Activated CD4-positive, alpha-beta memory T cell treated with anti-CD3 and anti-CD28 coated beads for 36 hours (primary cell): Measurements from ENCODE around the gene LRMDA. TPM values are rescaled to one million over a fixed set of nuclear protein-coding genes. Genes with fewer than 3 reads are reported as not detected.
"Not testable (repeated sequence)": the region's sequence is repeated elsewhere in the genome, so short reads cannot be mapped to it uniquely, and the experiment has no call there.

Source experiments
- CTCF ChIA-PET: fragments of 350-600 bp; sonication (Branson Sonifier 250); formaldehyde crosslinking; loops from one replicate; lab custom pipeline; 2021; ENCODE audit warnings: antibody characterized with exemption, inconsistent platforms; lab: Charles Lee
- POLR2A ChIA-PET: fragments of 350-600 bp; sonication (Branson Sonifier 250); formaldehyde crosslinking; loops from one replicate; lab custom pipeline; 2021; ENCODE audit warnings: antibody characterized with exemption; lab: Charles Lee
- DNase-seq: peaks from one replicate; pipeline ENCODE4 v3.0.0-alpha.2; 2020
- H3K27ac Mint-ChIP-seq: one replicate; pipeline ENCODE4 v1.8.0; 2021; ENCODE audit warnings: mixed read lengths
- H3K27me3 Mint-ChIP-seq: one replicate; pipeline ENCODE4 v1.8.0; 2021; ENCODE audit warnings: mixed read lengths
- H3K36me3 Mint-ChIP-seq: one replicate; pipeline ENCODE4 v1.8.0; 2021; ENCODE audit warnings: mixed read lengths
- H3K4me1 Mint-ChIP-seq: one replicate; pipeline ENCODE4 v1.8.0; 2021; ENCODE audit warnings: low read depth, mixed read lengths
- H3K4me3 Mint-ChIP-seq: one replicate; pipeline ENCODE4 v1.8.0; 2021; ENCODE audit warnings: mild to moderate bottlenecking, mixed read lengths
- H3K9me3 Mint-ChIP-seq: one replicate; pipeline ENCODE4 v1.8.0; 2021; ENCODE audit warnings: mixed read lengths
- intact Hi-C: fragments of 100-400 bp; cut with micrococcal nuclease; formaldehyde crosslinking; loops from one replicate; pipeline ENCODE4 v1.15.1; 2023
- microRNA-seq: library from miRNA; unstranded; fragments of <30 nt; microRNA quantifications from one replicate; pipeline ENCODE4 v1.2.0, GENCODE V29; 2022; ENCODE audit warnings: borderline number of aligned reads, borderline microRNAs expressed, borderline replicate concordance
- total RNA-seq, 2 experiments: library from RNA; stranded (reverse); gene quantifications; one replicate each; pipeline ENCODE4 v1.2.3, GENCODE V29; 2021

Gene LRMDA
- total RNA-seq, 2 experiments from 2014 or later, result not detected

- Mint-ChIP-seq H3K36me3 (no peaks in the 10 kb centered on the region), H3K9me3 (peaks cover 9% of the 10 kb centered on the region), H3K4me1 (no peaks in the 10 kb centered on the region), H3K4me3 (no peak overlapping the region), H3K27ac (no peak overlapping the region), H3K27me3 (no peaks in the 10 kb centered on the region)
- CTCF ChIA-PET, result no interaction called here
- intact Hi-C loops, result no loop called here
- POLR2A ChIA-PET, result no interaction called here
- DNase-seq, result no peak
These were observed 1140.6 kb downstream of the LRMDA start for GRCh38 chr10:76572021-76572420.

- POLR2A ChIA-PET, result no interaction called here
- intact Hi-C loops, result no loop called here
- DNase-seq, result no peak
- no peak overlapping the region for H3K4me3 Mint-ChIP-seq
- no peaks in the 10 kb centered on the region for H3K36me3 Mint-ChIP-seq
- no peaks in the 10 kb centered on the region for H3K4me1 Mint-ChIP-seq
- CTCF ChIA-PET, result no interaction called here
- H3K27ac Mint-ChIP-seq, result no peak overlapping the region
- H3K9me3 Mint-ChIP-seq, result peaks cover 12% of the 10 kb centered on the region
- no peaks in the 10 kb centered on the region for H3K27me3 Mint-ChIP-seq
These were observed 1145.0 kb downstream of the LRMDA start for GRCh38 chr10:76576276-76576962.

- Mint-ChIP-seq H3K4me3 (no peak overlapping the region), H3K27me3 (no peaks in the 10 kb centered on the region), H3K4me1 (no peaks in the 10 kb centered on the region), H3K9me3 (peaks cover 14% of the 10 kb centered on the region), H3K27ac (no peak overlapping the region), H3K36me3 (no peaks in the 10 kb centered on the region)
- intact Hi-C loops, result no loop called here
- ChIA-PET POLR2A (no interaction called here), CTCF (no interaction called here)
- DNase-seq, result no peak
These were observed 1146.0 kb downstream of the LRMDA start for GRCh38 chr10:76577455-76577854.

GRCh38 chr10:76581506-76582256 lies 1150.3 kb downstream of the LRMDA start:
- no peak overlapping the region for H3K27ac Mint-ChIP-seq
- no peaks in the 10 kb centered on the region for H3K27me3 Mint-ChIP-seq
- no peak overlapping the region for H3K4me3 Mint-ChIP-seq
- ChIA-PET POLR2A (no interaction called here), CTCF (no interaction called here)
- H3K36me3 Mint-ChIP-seq, result no peaks in the 10 kb centered on the region
- peaks cover 8% of the 10 kb centered on the region for H3K9me3 Mint-ChIP-seq
- DNase-seq, result no peak
- intact Hi-C loops, result no loop called here
- no peaks in the 10 kb centered on the region for H3K4me1 Mint-ChIP-seq

- Mint-ChIP-seq H3K9me3 (peaks cover 8% of the 10 kb centered on the region), H3K27me3 (no peaks in the 10 kb centered on the region), H3K36me3 (no peaks in the 10 kb centered on the region), H3K4me1 (no peaks in the 10 kb centered on the region), H3K27ac (no peak overlapping the region), H3K4me3 (no peak overlapping the region)
- ChIA-PET CTCF (no interaction called here), POLR2A (no interaction called here)
- DNase-seq, result no peak
- intact Hi-C loops, result no loop called here
These were observed 1151.1 kb downstream of the LRMDA start for GRCh38 chr10:76582531-76582930.

- Mint-ChIP-seq H3K36me3 (no peaks in the 10 kb centered on the region), H3K4me3 (no peak overlapping the region), H3K27ac (no peak overlapping the region), H3K9me3 (peaks cover 8% of the 10 kb centered on the region), H3K4me1 (no peaks in the 10 kb centered on the region), H3K27me3 (no peaks in the 10 kb centered on the region)
- ChIA-PET CTCF (no interaction called here), POLR2A (no interaction called here)
- intact Hi-C loops, result no loop called here
- no peak for DNase-seq
These were observed 1152.3 kb downstream of the LRMDA start for GRCh38 chr10:76583711-76584161.

GRCh38 chr10:76584466-76584865 lies 1153.0 kb downstream of the LRMDA start:
- H3K27ac Mint-ChIP-seq, POLR2A ChIA-PET, H3K4me3 Mint-ChIP-seq, DNase-seq, CTCF ChIA-PET, intact Hi-C loops, H3K36me3 Mint-ChIP-seq, H3K27me3 Mint-ChIP-seq, H3K9me3 Mint-ChIP-seq, H3K4me1 Mint-ChIP-seq: not testable (repeated sequence)

Small RNA genes lying within 50 kb of the gene (microRNA-seq; reads per million reads assigned to microRNA genes)
- gene MIR606, result not detected

Other genes with a start within 250 kb of the LRMDA start
- 100 to 1,000 TPM; 217 to 221 TPM for gene VDAC2, start 220.8 kb upstream of the LRMDA start, total RNA-seq
- 10 to 100 TPM; 40.0 to 41.3 TPM for gene COMTD1, start 195.7 kb upstream of the LRMDA start, total RNA-seq
- gene ZNF503, start 29.9 kb upstream of the LRMDA start, total RNA-seq, result under 1 TPM; 0.38 to 0.56 TPM